MM.1S (cell line): ENCODE results near the gene MYBPHL.

Experiments used
- DNase-seq: peaks from one replicate; pipeline ENCODE4 v3.0.0-alpha.2; 2015
- H2AFZ ChIP-seq: fragments of 300-600 bp; sonication (generic); 2 replicates; pipeline ENCODE4 v1.6.0; 2016; ENCODE audit warnings: antibody characterized with exemption, low read length
- H3F3A ChIP-seq: fragments of 300-600 bp; sonication (generic); 2 replicates; pipeline ENCODE4 v1.6.1; 2016; ENCODE audit warnings: mild to moderate bottlenecking, antibody characterized with exemption, low read length, moderate library complexity, mixed read lengths; ENCODE audit not compliant: insufficient read depth
- H3K27ac ChIP-seq: fragments of 300-600 bp; sonication (generic); 2 replicates; pipeline ENCODE4 v1.5.1; 2016; ENCODE audit warnings: mild to moderate bottlenecking, low read length
- H3K27me3 ChIP-seq: fragments of 300-600 bp; sonication (generic); replicated peaks from 2 replicates; pipeline ENCODE4 v1.6.0; 2016; ENCODE audit warnings: low read length; ENCODE audit not compliant: insufficient read depth
- H3K36me3 ChIP-seq: fragments of 300-600 bp; sonication (generic); replicated peaks from 2 replicates; pipeline ENCODE4 v1.6.1; 2016; ENCODE audit warnings: mild to moderate bottlenecking, low read length, mixed read lengths; ENCODE audit not compliant: insufficient read depth
- H3K4me1 ChIP-seq: fragments of 300-600 bp; sonication (generic); 2 replicates; pipeline ENCODE4 v1.6.1; 2016; ENCODE audit warnings: low read length, mixed read lengths
- H3K4me2 ChIP-seq: fragments of 300-600 bp; sonication (generic); 2 replicates; pipeline ENCODE4 v1.6.0; 2016; ENCODE audit warnings: low read depth, low read length
- H3K4me3 ChIP-seq: fragments of 300-600 bp; sonication (generic); 2 replicates; pipeline ENCODE4 v1.5.1; 2016; ENCODE audit warnings: low read length, mixed read lengths
- H3K79me2 ChIP-seq: fragments of 300-600 bp; sonication (generic); 2 replicates; pipeline ENCODE4 v1.6.1; 2016; ENCODE audit warnings: mixed run types, low read length, mixed read lengths
- H3K9ac ChIP-seq: fragments of 300-600 bp; sonication (generic); 2 replicates; pipeline ENCODE4 v1.6.1; 2016; ENCODE audit warnings: low read length, mixed read lengths
- H3K9me2 ChIP-seq: fragments of 300-600 bp; sonication (generic); replicated peaks from 2 replicates; pipeline ENCODE4 v1.6.1; 2016; ENCODE audit warnings: mild to moderate bottlenecking, low read length, mixed read lengths; ENCODE audit not compliant: insufficient read depth
- H3K9me3 ChIP-seq: fragments of 300-600 bp; sonication (generic); replicated peaks from 2 replicates; pipeline ENCODE4 v1.6.1; 2016; ENCODE audit warnings: mild to moderate bottlenecking, low read length, mixed read lengths; ENCODE audit not compliant: insufficient read depth
- H4K20me1 ChIP-seq: fragments of 300-600 bp; sonication (generic); 2 replicates; pipeline ENCODE4 v1.6.1; 2016; ENCODE audit warnings: mild to moderate bottlenecking, low read length, moderate library complexity, mixed read lengths; ENCODE audit not compliant: insufficient read depth
- EZH2 ChIP-seq: fragments of 300-600 bp; sonication (generic); optimal IDR thresholded peaks from 2 replicates; pipeline ENCODE3; 2017; ENCODE audit warnings: low read depth, mild to moderate bottlenecking, antibody characterized with exemption, low read length, mixed read lengths
- EZH2phosphoT487 ChIP-seq: fragments of 300-600 bp; sonication (generic); IDR thresholded peaks from 2 replicates; pipeline ENCODE4 v1.6.1; 2018; ENCODE audit warnings: antibody characterized with exemption, low read length
- TF ChIP-seq, protein P1 (sequence below): fragments of 300-600 bp; sonication (generic); IDR thresholded peaks from 2 replicates; pipeline ENCODE4 v1.5.1; 2016; ENCODE audit warnings: antibody characterized with exemption, low read length, mixed read lengths

MYBPHL gene

DNA sequence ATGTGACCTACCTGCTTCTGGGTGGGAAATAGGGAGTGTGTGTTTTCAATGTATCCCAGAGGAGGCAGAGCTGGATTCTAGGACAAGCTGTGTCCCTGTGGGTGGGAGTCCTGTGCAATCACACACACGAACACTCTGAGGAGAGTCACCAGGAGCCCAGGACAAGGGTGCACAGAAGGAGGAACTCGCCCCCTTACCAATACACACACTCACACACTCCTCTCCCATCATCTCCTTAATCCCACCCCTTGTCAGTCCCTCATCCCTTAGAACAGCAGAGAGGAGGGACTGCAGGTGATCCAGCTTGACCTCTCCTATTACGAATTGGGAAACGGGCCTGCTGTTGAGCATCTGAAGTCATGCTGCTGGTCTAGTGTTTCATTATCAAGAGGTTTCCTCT lies 8.5 kb upstream of the MYBPHL start:
- Histone ChIP-seq H3K4me3 (no peak overlapping the region), H2AFZ (no peak overlapping the region), H3F3A (no peaks in the 10 kb centered on the region), H3K4me2 (no peak overlapping the region), H3K9me2 (no peaks in the 10 kb centered on the region), H3K27me3 (no peaks in the 10 kb centered on the region), H4K20me1 (no peaks in the 10 kb centered on the region), H3K4me1 (no peaks in the 10 kb centered on the region), H3K27ac (no peak overlapping the region), H3K36me3 (no peaks in the 10 kb centered on the region), H3K9ac (no peak overlapping the region), H3K79me2 (no peaks in the 10 kb centered on the region), H3K9me3 (no peaks in the 10 kb centered on the region)
- no peak for DNase-seq
- TF ChIP-seq, protein P1, sequence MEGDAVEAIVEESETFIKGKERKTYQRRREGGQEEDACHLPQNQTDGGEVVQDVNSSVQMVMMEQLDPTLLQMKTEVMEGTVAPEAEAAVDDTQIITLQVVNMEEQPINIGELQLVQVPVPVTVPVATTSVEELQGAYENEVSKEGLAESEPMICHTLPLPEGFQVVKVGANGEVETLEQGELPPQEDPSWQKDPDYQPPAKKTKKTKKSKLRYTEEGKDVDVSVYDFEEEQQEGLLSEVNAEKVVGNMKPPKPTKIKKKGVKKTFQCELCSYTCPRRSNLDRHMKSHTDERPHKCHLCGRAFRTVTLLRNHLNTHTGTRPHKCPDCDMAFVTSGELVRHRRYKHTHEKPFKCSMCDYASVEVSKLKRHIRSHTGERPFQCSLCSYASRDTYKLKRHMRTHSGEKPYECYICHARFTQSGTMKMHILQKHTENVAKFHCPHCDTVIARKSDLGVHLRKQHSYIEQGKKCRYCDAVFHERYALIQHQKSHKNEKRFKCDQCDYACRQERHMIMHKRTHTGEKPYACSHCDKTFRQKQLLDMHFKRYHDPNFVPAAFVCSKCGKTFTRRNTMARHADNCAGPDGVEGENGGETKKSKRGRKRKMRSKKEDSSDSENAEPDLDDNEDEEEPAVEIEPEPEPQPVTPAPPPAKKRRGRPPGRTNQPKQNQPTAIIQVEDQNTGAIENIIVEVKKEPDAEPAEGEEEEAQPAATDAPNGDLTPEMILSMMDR, result no peak
- TF ChIP-seq EZH2 (no peak), EZH2phosphoT487 (no peak)

DNA sequence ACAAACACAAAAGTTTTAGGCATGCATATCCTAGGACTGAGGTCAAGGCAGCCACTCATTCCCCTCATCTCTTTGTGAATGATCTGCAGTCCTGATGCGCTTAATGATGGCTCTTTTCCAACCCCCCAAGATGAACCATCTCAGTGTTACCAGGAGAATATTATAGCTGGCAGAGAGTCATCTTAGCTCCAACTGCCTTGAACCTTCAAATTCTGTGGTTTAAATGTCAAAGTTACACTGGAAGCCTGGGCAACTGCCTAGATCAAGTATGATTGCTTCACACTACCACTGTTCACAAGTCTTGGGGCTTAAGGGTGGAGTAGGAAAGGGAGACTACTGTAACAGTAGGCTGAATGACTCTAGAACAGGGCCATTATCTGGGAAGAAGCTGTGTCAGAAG lies 8.0 kb upstream of the MYBPHL start:
- Histone ChIP-seq H3K36me3 (no peaks in the 10 kb centered on the region), H3F3A (no peaks in the 10 kb centered on the region), H3K9me3 (no peaks in the 10 kb centered on the region), H2AFZ (no peak overlapping the region), H3K27ac (no peak overlapping the region), H3K4me1 (no peaks in the 10 kb centered on the region), H3K4me3 (no peak overlapping the region), H4K20me1 (no peaks in the 10 kb centered on the region), H3K9me2 (no peaks in the 10 kb centered on the region), H3K4me2 (no peak overlapping the region), H3K9ac (no peak overlapping the region), H3K79me2 (no peaks in the 10 kb centered on the region), H3K27me3 (no peaks in the 10 kb centered on the region)
- TF ChIP-seq EZH2 (no peak), EZH2phosphoT487 (no peak)
- TF ChIP-seq, protein P1, result no peak
- DNase-seq, result no peak

DNA sequence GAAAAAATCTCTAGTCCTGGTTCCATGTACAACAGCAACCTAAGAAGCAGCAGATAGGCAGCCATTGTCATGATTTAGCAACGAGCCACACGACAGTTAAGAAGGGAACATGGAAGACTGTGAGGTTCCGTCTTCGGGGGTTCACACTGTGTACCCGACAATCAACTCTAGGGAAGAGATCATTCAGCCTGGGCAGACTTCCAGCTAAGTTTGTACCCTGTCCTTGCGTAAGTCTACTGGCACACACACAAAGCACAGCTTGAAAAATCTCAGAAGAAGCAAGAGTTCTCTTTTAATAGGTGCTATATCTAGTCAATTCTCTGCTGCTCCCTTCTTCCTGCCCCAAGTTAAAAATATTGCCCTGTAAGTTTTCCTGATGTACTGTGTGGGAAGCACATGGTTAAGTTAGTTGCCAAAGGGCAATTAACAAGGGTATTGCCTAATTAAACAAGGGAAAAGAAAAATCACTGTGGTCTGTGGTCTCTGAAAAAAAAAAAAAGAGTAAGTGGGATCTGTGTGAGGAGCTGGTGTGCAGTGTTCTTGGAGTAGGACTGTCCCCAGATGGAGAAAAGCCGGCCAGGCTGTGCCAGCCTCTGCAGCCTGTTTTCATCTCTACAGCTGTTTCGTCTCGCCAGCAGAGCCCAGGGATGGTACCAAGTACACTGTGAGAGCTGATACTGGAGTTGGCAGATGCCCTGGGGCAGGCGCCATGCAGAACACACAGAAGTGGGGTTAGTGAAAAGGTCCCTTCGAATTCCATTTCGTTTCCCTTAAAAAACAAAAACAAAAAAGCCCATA lies 6.4 kb upstream of the MYBPHL start:
- no peaks in the 10 kb centered on the region for H3K9me2 ChIP-seq

DNA sequence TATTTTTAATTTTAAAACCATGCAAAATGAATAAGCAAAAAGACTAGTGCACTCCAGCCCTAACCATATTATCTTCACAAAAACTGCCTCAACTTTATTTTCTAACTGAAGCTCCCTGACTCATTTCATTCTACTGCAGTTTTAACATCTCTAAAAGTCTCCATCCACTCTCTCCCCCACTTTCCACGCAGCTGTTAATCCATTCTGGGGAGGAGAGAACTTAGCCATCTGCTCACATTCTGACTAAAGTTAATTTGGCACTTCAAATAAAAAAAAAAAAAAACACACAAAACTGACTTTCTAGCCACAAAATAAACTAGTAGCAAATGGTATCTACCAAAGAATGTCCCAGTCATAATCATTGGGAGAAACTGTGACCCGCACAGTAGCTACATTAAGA lies 5.4 kb upstream of the MYBPHL start:
- Histone ChIP-seq H3K9ac (no peak overlapping the region), H3K9me3 (no peaks in the 10 kb centered on the region), H3K4me1 (no peaks in the 10 kb centered on the region), H3K4me2 (no peak overlapping the region), H4K20me1 (no peaks in the 10 kb centered on the region), H3K79me2 (no peaks in the 10 kb centered on the region), H3K36me3 (no peaks in the 10 kb centered on the region), H2AFZ (no peak overlapping the region), H3F3A (no peaks in the 10 kb centered on the region), H3K27ac (no peak overlapping the region), H3K4me3 (no peak overlapping the region), H3K27me3 (no peaks in the 10 kb centered on the region), H3K9me2 (no peaks in the 10 kb centered on the region)
- TF ChIP-seq, protein P1, result no peak
- no peak for TF ChIP-seq EZH2phosphoT487
- no peak for TF ChIP-seq EZH2
- DNase-seq, result no peak

More for the DNA sequence above, 6.4 kb upstream of the MYBPHL start:
- no peak overlapping the region for H2AFZ ChIP-seq
- H3F3A ChIP-seq, result no peaks in the 10 kb centered on the region
- no peak overlapping the region for H3K9ac ChIP-seq
- H3K27me3 ChIP-seq, result no peaks in the 10 kb centered on the region
- TF ChIP-seq EZH2phosphoT487, result no peak
- TF ChIP-seq EZH2, result no peak
- H3K36me3 ChIP-seq, result no peaks in the 10 kb centered on the region
- H4K20me1 ChIP-seq, result no peaks in the 10 kb centered on the region
- no peaks in the 10 kb centered on the region for H3K9me3 ChIP-seq
- H3K4me3 ChIP-seq, result no peak overlapping the region
- no peak overlapping the region for H3K27ac ChIP-seq
- H3K4me2 ChIP-seq, result no peak overlapping the region
- no peaks in the 10 kb centered on the region for H3K4me1 ChIP-seq
- H3K79me2 ChIP-seq, result no peaks in the 10 kb centered on the region
- no peak for DNase-seq
